K562 (cell line): ENCODE results near the gene SPCS2. TPM values are rescaled to one million over a fixed set of nuclear protein-coding genes. Genes with fewer than 3 reads are reported as not detected.

Experiments
- ARID3B ChIP-seq: fragments of 250-450 bp; sonication (Bioruptor Pico); IDR thresholded peaks from 2 replicates; pipeline ENCODE4 v1.4.0; 2020; ENCODE audit warnings: borderline replicate concordance
- ARID4B ChIP-seq: sonication (generic); formaldehyde crosslinking; IDR thresholded peaks from 2 replicates; pipeline ENCODE4 v1.8.0; 2022; ENCODE audit warnings: mild to moderate bottlenecking, missing genetic modification reagents
- DIDO1 ChIP-seq: fragments of 450-650 bp; IDR thresholded peaks from 2 replicates; pipeline ENCODE4 v1.6.1; 2016; ENCODE audit warnings: low read depth, missing biosample characterization, missing genetic modification characterization
- MED1 ChIP-seq: sonication (generic); formaldehyde crosslinking; IDR thresholded peaks from 2 replicates; pipeline ENCODE4 v1.8.1; 2023; ENCODE audit warnings: missing genetic modification reagents, borderline replicate concordance
- TBL1XR1 ChIP-seq, 2 experiments: IDR thresholded peaks; 2 replicates each; pipeline ENCODE4 v1.6.1; 2012; ENCODE audit warnings: improper control_type of control experiment in 2 of 2, low read length in 2 of 2, mild to moderate bottlenecking in 1 of 2
- ZBTB7A ChIP-seq: IDR thresholded peaks from 2 replicates; pipeline ENCODE4 v1.6.1; 2011; ENCODE audit warnings: low read depth, mild to moderate bottlenecking, low read length, moderate library complexity, borderline replicate concordance; ENCODE audit not compliant: control insufficient read depth
- ZKSCAN8 ChIP-seq: fragments of 200-800 bp; sonication (Bioruptor generic); IDR thresholded peaks from 2 replicates; pipeline ENCODE4 v1.6.1; 2016; ENCODE audit warnings: missing genetic modification characterization, missing compliant biosample characterization
- ZNF12 ChIP-seq: sonication (generic); formaldehyde crosslinking; IDR thresholded peaks from 2 replicates; pipeline ENCODE4 v1.4.0; 2020; ENCODE audit warnings: mild to moderate bottlenecking, missing genetic modification reagents
- ZNF699 ChIP-seq: fragments of 250-450 bp; sonication (Bioruptor Pico); IDR thresholded peaks from 2 replicates; pipeline ENCODE4 v1.8.0; 2021; ENCODE audit warnings: mild to moderate bottlenecking, moderate library complexity; ENCODE audit not compliant: insufficient replicate concordance
- polyA plus RNA-seq, 8 experiments: library from polyadenylated mRNA; depleted of rRNA in 4 of 8; stranded (reverse) in 5 of 8; unstranded in 3 of 8; fragments of >200 nt; fragmentation: Nextera tagmentation in 2 of 8; fragmentation: Illumina TruSeq in 1 of 8; extraction: Ambion mirVana in 2 of 8; extraction: Trizol in 1 of 8; gene quantifications; 2 replicates each; pipeline versions ENCODE4 v1.2.1 to v1.2.3, GENCODE V29; 2011 to 2014; ENCODE audit warnings: inconsistent platforms in 1 of 8, missing spikeins in 1 of 8
- total RNA-seq, 7 experiments: library from RNA; depleted of rRNA in 6 of 7; stranded (reverse); fragments of >200 nt in 6 of 7; fragmentation: Illumina TruSeq in 2 of 7; extraction: Trizol in 2 of 7; gene quantifications; 2 replicates each; pipeline versions ENCODE4 v1.2.1 to v1.2.3, GENCODE V29; 2011 to 2021; ENCODE audit warnings: low replicate concordance in 1 of 7
- TF ChIP-seq, protein P1 (sequence below): sonication (generic); formaldehyde crosslinking; IDR thresholded peaks from 2 replicates; pipeline ENCODE4 v1.8.1; 2023; ENCODE audit warnings: missing genetic modification reagents, mild to moderate bottlenecking, borderline replicate concordance

Gene SPCS2
- total and polyA plus RNA-seq, 9 of the 15 experiments (the other 6 are each of a cell fraction or from before 2014, with no cell fraction given): 38.2 to 458 (median 193) TPM

DNA sequence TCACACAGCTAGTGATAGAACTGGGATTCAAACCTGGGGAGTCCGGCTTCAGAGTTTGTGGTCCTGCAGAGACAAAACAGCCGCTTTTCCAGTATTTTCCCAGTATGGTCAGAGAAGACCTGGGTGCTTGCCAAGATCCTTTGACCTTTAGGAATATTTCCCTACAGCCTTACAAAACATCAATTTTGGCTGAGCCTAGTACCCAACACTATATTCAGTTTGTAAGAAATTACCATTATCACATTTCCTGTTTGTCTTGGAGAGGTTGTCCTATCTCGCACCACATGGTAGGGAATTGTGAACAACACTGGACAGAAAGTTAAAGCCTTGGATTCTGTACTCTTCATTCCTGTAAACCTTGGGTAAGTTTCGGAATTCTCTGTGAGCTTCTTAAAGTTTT lies 29.0 kb downstream of the SPCS2 start (continued):
- no peak for TF ChIP-seq ARID4B (CRISPR knock-in tag)
- no peak for TF ChIP-seq ZNF699 (CRISPR knock-in tag)
- no peak for TF ChIP-seq MED1
- no peak for TF ChIP-seq ZKSCAN8 (CRISPR knock-in tag)
- TF ChIP-seq, protein P1, sequence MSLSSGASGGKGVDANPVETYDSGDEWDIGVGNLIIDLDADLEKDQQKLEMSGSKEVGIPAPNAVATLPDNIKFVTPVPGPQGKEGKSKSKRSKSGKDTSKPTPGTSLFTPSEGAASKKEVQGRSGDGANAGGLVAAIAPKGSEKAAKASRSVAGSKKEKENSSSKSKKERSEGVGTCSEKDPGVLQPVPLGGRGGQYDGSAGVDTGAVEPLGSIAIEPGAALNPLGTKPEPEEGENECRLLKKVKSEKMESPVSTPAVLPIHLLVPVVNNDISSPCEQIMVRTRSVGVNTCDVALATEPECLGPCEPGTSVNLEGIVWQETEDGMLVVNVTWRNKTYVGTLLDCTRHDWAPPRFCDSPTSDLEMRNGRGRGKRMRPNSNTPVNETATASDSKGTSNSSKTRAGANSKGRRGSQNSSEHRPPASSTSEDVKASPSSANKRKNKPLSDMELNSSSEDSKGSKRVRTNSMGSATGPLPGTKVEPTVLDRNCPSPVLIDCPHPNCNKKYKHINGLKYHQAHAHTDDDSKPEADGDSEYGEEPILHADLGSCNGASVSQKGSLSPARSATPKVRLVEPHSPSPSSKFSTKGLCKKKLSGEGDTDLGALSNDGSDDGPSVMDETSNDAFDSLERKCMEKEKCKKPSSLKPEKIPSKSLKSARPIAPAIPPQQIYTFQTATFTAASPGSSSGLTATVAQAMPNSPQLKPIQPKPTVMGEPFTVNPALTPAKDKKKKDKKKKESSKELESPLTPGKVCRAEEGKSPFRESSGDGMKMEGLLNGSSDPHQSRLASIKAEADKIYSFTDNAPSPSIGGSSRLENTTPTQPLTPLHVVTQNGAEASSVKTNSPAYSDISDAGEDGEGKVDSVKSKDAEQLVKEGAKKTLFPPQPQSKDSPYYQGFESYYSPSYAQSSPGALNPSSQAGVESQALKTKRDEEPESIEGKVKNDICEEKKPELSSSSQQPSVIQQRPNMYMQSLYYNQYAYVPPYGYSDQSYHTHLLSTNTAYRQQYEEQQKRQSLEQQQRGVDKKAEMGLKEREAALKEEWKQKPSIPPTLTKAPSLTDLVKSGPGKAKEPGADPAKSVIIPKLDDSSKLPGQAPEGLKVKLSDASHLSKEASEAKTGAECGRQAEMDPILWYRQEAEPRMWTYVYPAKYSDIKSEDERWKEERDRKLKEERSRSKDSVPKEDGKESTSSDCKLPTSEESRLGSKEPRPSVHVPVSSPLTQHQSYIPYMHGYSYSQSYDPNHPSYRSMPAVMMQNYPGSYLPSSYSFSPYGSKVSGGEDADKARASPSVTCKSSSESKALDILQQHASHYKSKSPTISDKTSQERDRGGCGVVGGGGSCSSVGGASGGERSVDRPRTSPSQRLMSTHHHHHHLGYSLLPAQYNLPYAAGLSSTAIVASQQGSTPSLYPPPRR (CRISPR knock-in tag): no peak
- no peak for TF ChIP-seq ZNF12
- TF ChIP-seq DIDO1 (tag): no peak
- TF ChIP-seq TBL1XR1 (IDR thresholded peaks at IDR 0.05; ENCODE audit: low read length in 2 of 2): no peak
- TF ChIP-seq ZBTB7A: no peak
- TF ChIP-seq ARID3B (CRISPR knock-in tag): no peak
- TF ChIP-seq, all 486 proteins: peak for 2
